Pericardium fibroblast (primary cell): ENCODE results near the gene ASB16. TPM values are rescaled to one million over a fixed set of nuclear protein-coding genes. Genes with fewer than 3 reads are reported as not detected.

Experiments used
- total RNA-seq: library from RNA; depleted of rRNA; stranded (reverse); fragments of >200 nt; gene quantifications from 2 replicates; pipeline ENCODE4 v1.2.3, GENCODE V29; 2015

ASB16 gene, protein sequence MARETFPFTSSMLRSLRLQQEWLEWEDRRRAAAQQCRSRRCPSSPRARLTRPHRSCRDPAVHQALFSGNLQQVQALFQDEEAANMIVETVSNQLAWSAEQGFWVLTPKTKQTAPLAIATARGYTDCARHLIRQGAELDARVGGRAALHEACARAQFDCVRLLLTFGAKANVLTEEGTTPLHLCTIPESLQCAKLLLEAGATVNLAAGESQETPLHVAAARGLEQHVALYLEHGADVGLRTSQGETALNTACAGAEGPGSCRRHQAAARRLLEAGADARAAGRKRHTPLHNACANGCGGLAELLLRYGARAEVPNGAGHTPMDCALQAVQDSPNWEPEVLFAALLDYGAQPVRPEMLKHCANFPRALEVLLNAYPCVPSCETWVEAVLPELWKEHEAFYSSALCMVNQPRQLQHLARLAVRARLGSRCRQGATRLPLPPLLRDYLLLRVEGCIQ
- not detected in 2 replicates for total RNA-seq

DNA sequence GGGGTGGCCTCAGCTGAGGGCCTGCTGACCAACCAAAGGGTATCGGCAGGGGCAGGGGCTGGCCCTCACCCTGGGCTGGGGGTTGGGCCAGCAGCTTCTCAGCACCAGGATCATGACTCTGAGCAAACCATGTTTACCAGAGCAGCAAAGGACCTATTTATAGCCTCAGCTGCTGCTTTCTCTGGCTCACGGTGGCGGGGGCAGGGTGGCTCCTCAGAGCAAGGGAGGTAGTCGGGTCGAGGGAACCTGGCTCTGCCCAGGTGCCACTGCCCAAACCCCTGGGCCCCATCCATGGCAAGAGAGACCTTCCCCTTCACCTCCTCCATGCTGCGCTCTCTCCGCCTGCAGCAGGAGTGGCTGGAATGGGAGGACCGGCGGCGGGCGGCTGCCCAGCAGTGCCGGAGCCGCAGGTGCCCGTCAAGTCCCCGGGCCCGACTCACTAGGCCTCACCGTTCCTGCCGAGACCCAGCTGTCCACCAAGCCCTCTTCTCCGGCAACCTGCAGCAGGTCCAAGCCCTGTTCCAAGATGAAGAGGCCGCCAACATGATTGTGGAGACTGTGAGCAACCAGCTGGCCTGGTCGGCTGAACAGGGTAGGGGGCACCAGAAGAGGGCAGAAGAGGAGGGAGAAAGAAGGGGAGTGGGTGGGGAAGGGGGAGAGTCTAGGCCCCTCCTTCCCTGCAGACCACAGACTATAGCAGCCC, at the start of gene ASB16:
ASB16 (plus strand) TSS at position 206 of the 703 bp plus-strand sequence; CDS start at position 292, 86 bp downstream.

GRCh38 chr17:44123356-44124117, 47.0 kb upstream of the ASB16 start, which contains the start of gene HDAC5:
Gene HDAC5, minus strand, starts transcription at chr17:44123641. Its CDS starts 6,126 bp downstream, at chr17:44117515.

GRCh38 chr17:44186307-44187130, 16.0 kb downstream of the ASB16 start, which contains the start of gene TMUB2:
Gene TMUB2, plus strand, starts transcription at chr17:44186972. Its CDS starts 737 bp downstream, at chr17:44187709.

DNA sequence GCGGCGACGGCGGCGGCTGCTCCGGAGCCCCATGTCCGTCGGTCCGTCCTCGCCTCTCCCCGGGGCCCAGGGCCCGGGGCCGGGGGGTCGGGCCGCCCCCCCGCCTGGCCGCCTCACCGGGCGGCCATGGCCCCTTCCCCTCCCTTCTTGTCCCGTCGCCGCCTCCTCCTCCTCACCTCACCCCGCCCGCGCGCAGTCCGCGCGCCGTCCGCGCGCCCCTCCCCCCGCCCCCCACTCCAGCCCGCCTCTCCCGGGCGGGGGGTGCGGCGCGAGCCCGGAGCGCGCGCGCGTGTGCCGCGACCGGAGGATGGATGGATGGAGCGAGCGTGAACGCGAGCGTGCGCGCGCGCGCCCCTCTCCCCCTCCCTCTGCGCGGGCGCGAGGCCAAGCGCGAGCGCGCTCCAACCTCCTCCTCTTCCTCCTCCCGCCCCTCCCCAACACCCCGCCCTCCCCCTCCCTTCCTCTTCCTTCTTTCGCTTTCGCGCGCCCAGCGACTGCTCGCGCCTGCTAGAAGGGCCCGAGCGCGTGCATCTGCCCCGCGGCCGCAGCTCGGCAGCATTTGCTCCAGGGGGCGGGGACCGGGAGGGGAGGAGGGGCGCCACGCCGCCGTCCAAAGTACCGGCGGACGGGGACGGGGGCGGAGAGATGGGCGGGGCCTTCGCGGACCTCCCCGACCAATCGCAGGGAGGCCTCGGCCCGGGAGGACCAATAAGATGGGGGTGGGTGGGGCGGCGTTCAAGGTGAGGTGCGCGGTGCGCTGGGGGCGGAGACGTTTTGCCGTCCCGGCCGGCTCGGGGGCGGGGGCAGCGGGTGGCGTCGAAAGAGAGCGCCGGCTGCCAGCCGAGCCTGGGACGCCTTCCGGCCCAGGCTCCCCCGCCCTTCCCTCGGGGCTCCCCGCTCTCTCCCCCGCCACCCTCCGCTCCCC, 29.3 kb downstream of the ASB16 start, which contains the start of gene ATXN7L3:
ATXN7L3 (minus strand) TSS at position 332 of the 925 bp plus-strand sequence. CDS start 1,814 bp downstream, outside the sequence.

DNA sequence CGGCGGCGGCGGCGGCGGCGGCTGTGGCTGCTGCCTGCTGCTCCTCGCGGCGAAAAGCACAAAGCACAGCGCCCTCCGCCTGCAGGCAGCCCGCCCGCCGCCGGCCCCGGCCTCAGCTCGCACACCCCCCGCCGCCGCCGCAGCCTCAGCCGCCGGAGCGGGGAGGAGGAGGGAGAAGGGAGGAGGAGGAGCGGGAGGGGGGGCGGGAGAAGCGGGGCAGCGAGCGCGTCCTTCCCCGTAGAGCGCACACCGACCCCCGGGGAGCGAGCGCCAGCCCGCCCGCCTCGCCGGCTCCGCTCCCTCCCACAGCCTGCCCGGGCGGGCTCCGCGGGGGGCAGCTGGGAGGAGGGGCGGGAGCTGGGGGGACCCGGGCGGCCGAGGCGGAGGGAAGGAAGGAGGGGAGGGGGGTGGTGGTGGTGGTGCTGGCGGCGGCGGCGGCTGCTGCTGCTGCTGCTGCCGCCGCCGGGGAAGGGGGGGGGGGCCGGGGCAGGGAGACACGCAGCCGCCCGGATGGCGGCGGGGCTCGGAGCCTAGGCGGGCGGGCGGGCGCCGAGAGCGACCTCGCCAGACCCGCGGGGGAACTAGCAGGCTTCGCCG, 49.2 kb downstream of the ASB16 start, which contains the start of gene UBTF:
UBTF (minus strand) TSS at position 60 of the 597 bp plus-strand sequence. CDS start 1,446 bp downstream, outside the sequence.

Other genes starting within 250 kb of the ASB16 start
- not detected in 2 replicates for gene PPY, start 228.2 kb upstream of the ASB16 start, total RNA-seq
- gene PYY, start 216.8 kb upstream of the ASB16 start, total RNA-seq = 0.51 TPM in 1 of 2 replicates, not detected in the other
- 1.1 and 2.9 TPM in 2 replicates for gene NAGS, start 166.1 kb upstream of the ASB16 start, total RNA-seq
- gene TMEM101, start 155.7 kb upstream of the ASB16 start, total RNA-seq = 27.7 and 32.3 TPM in 2 replicates
- gene LSM12, start 104.0 kb upstream of the ASB16 start, total RNA-seq = 43.0 and 49.7 TPM in 2 replicates
- 37.8 and 47.1 TPM in 2 replicates for gene G6PC3, start 100.0 kb upstream of the ASB16 start, total RNA-seq
- gene HDAC5, start 47.1 kb upstream of the ASB16 start, total RNA-seq = 50.4 and 54.7 TPM in 2 replicates
- 0.93 and 5.3 TPM in 2 replicates for gene HROB, start 28.8 kb upstream of the ASB16 start, total RNA-seq
- 29.1 and 32.2 TPM in 2 replicates for gene TMUB2, start 16.3 kb downstream of the ASB16 start, total RNA-seq
- 49.5 and 59.3 TPM in 2 replicates for gene ATXN7L3, start 29.2 kb downstream of the ASB16 start, total RNA-seq
- 43.6 and 54.0 TPM in 2 replicates for gene UBTF, start 49.0 kb downstream of the ASB16 start, total RNA-seq
- gene SLC4A1, start 97.4 kb downstream of the ASB16 start, total RNA-seq = not detected in 2 replicates
- 0.70 and 0.85 TPM in 2 replicates for gene RUNDC3A, start 137.9 kb downstream of the ASB16 start, total RNA-seq
- gene SLC25A39, start 154.1 kb downstream of the ASB16 start, total RNA-seq = 65.8 and 74.2 TPM in 2 replicates
- gene GRN, start 174.6 kb downstream of the ASB16 start, total RNA-seq = 497 and 643 TPM in 2 replicates
- 7.2 and 11.8 TPM in 2 replicates for gene FAM171A2, start 193.1 kb downstream of the ASB16 start, total RNA-seq
- 0.35 and 0.68 TPM in 2 replicates for gene ITGA2B, start 218.9 kb downstream of the ASB16 start, total RNA-seq